T-helper 17 cell (primary cell): ENCODE measurements around the gene EXT2. TPM values are rescaled to one million over a fixed set of nuclear protein-coding genes. Genes with fewer than 3 reads are reported as not detected.
A peak's percentile ranks its signal among the peaks of the same experiment; 100 is the strongest.

ENCODE experiments used
- ATAC-seq: fragments of 150-1000 bp; cut with Tn5 transposase; 2 replicates; pipeline ENCODE4 v1.10.0; 2021; ENCODE audit warnings: mild to moderate bottlenecking, moderate library complexity
- DNase-seq, 3 donors: peaks; one replicate each; pipeline versions ENCODE4 v3.0.0 to v3.0.0-alpha.2; 2020 to 2021
- H3K9me3 ChIP-seq: one replicate; pipeline ENCODE4 v1.7.0; 2013; ENCODE audit warnings: low read length, mild to moderate bottlenecking; ENCODE audit not compliant: control insufficient read depth, poor library complexity, severe bottlenecking
- H3K27ac Mint-ChIP-seq: one replicate; pipeline ENCODE4 v1.8.0; 2022; ENCODE audit warnings: mild to moderate bottlenecking, moderate library complexity, mixed read lengths
- H3K27me3 Mint-ChIP-seq: one replicate; pipeline ENCODE4 v1.8.0; 2022; ENCODE audit warnings: mixed read lengths
- H3K36me3 Mint-ChIP-seq: one replicate; pipeline ENCODE4 v1.8.0; 2022; ENCODE audit warnings: low read depth, mixed read lengths
- H3K4me1 Mint-ChIP-seq: one replicate; pipeline ENCODE4 v1.8.0; 2022; ENCODE audit warnings: mild to moderate bottlenecking, mixed read lengths
- H3K4me3 Mint-ChIP-seq: one replicate; pipeline ENCODE4 v1.8.0; 2022; ENCODE audit warnings: mild to moderate bottlenecking, moderate library complexity, mixed read lengths
- total RNA-seq, 4 donors: library from RNA in 2 of 4; stranded (reverse) in 2 of 4; gene quantifications; one replicate each; pipeline ENCODE4 v1.2.3 and lab custom pipeline; 2022 to 2026

The EXT2 gene
- total RNA-seq, 2 donors from 2014 or later, result 23.6 to 28.0 TPM

DNA sequence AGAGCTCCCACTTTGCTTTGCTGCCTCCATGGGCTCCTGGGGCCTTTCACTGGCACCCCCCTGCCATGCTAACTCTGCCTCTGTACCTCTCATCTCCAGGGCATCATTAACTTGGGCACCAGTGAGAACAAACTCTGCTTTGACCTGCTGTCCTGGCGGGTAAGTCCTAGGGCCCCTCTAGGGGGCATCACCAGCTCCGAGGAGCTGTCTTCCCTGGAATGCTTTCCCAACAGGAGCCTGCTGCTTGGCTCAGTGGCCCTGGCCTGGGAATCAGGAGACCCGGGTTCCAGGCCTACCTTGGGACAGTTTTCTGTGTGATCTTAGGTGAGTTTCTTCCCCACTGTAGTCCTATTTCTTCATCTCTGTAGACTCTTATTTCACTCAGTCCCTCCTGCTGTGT is 24.3 kb upstream of the EXT2 start:
- Mint-ChIP-seq H3K27me3 (no peaks in the 10 kb centered on the region), H3K4me3 (no peak overlapping the region), H3K36me3 (peaks cover 8% of the 10 kb centered on the region), H3K4me1 (peaks cover 15% of the 10 kb centered on the region), H3K27ac (no peak overlapping the region)
- ATAC-seq (no peak), DNase-seq (no peak)
- H3K9me3 ChIP-seq, result no peaks in the 10 kb centered on the region

- H3K4me1 Mint-ChIP-seq, result peaks cover 8% of the 10 kb centered on the region
- no peaks in the 10 kb centered on the region for H3K27me3 Mint-ChIP-seq
- H3K27ac Mint-ChIP-seq, result no peak overlapping the region
These were observed 22.5 kb upstream of the EXT2 start for GRCh38 chr11:44072757-44073658.

DNA sequence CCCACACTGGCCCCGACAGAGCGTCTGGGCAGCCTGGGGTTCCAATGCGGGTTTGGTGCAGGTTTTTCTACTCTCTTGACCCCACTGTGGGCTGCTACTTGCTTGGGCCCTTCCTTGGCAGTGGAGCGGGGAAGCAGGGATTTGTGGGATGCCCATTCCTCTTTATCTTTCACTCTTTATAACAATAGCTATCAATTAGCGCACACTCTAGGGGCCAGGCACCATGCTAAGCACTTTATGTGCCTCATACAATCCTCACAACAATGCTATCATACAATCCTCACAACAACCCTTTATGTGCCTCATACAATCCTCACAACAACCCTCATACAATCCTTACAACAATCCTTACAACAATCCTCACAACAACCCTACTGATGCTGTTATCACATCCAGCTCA is 16.7 kb upstream of the EXT2 start:
- no peaks in the 10 kb centered on the region for H3K9me3 ChIP-seq
- Mint-ChIP-seq H3K36me3 (peaks cover 5% of the 10 kb centered on the region), H3K4me1 (no peaks in the 10 kb centered on the region), H3K27me3 (no peaks in the 10 kb centered on the region), H3K27ac (no peak overlapping the region), H3K4me3 (no peak overlapping the region)
- no peak for ATAC-seq
- DNase-seq, result no peak

More at GRCh38 chr11:44072757-44073658, 22.5 kb upstream of the EXT2 start:
- Mint-ChIP-seq H3K36me3 (peaks cover 10% of the 10 kb centered on the region), H3K4me3 (no peak overlapping the region)
- DNase-seq, result no peak
- no peak for ATAC-seq
- no peaks in the 10 kb centered on the region for H3K9me3 ChIP-seq

GRCh38 chr11:44079376-44079775 is 16.1 kb upstream of the EXT2 start:
- Mint-ChIP-seq H3K4me1 (no peaks in the 10 kb centered on the region), H3K27ac (no peak overlapping the region), H3K4me3 (no peak overlapping the region), H3K36me3 (peaks cover 5% of the 10 kb centered on the region), H3K27me3 (no peaks in the 10 kb centered on the region)
- no peaks in the 10 kb centered on the region for H3K9me3 ChIP-seq
- no peak for DNase-seq
- ATAC-seq, result no peak

DNA sequence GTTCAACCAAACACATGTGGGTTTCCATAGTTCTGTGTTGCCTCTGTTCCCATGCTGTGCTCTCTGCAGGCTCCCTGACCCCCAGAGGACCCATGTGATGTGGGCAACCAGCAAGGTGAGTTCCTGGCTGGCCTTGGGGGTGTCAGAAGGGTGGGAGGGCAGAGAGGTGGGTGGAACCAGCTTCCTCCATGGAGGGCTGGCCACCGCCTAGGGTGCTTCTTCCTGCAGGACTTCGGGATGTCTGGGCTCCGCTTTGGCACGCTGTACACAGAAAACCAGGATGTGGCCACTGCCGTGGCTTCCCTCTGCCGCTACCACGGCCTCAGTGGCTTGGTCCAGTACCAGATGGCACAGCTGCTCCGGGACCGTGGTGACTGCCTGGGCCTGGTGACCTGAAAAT is 14.5 kb upstream of the EXT2 start:
- peaks cover 5% of the 10 kb centered on the region for H3K36me3 Mint-ChIP-seq
- H3K27ac Mint-ChIP-seq, result no peak overlapping the region
- DNase-seq (no peak), ATAC-seq (no peak)
- H3K4me3 Mint-ChIP-seq, result no peak overlapping the region
- H3K9me3 ChIP-seq, result no peaks in the 10 kb centered on the region
- no peaks in the 10 kb centered on the region for H3K27me3 Mint-ChIP-seq
- H3K4me1 Mint-ChIP-seq, result no peaks in the 10 kb centered on the region

DNA sequence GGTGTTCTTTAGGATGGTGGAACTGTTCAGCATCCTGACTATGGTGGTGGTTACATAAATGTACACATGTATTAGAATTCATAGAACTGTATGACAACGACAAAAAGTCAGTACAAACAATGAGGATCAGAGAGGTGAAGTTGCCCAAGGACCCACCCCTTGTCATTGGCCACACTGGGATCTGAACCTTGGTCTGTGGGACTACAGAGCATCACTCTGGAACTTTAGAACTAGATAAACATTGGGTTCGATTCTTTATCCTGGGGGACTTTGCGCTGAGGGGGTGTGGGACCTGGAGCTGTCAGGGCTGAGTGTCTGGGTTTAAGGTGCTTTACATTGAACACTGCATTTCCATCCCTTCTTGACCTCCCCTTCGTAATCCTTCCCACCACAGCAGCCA is 12.8 kb upstream of the EXT2 start:
- no peaks in the 10 kb centered on the region for H3K27me3 Mint-ChIP-seq
- H3K36me3 Mint-ChIP-seq, result peaks cover 3% of the 10 kb centered on the region
- H3K4me1 Mint-ChIP-seq, result no peaks in the 10 kb centered on the region
- no peak overlapping the region for H3K27ac Mint-ChIP-seq
- no peaks in the 10 kb centered on the region for H3K9me3 ChIP-seq
- no peak overlapping the region for H3K4me3 Mint-ChIP-seq
- no peak for DNase-seq
- ATAC-seq, result no peak

DNA sequence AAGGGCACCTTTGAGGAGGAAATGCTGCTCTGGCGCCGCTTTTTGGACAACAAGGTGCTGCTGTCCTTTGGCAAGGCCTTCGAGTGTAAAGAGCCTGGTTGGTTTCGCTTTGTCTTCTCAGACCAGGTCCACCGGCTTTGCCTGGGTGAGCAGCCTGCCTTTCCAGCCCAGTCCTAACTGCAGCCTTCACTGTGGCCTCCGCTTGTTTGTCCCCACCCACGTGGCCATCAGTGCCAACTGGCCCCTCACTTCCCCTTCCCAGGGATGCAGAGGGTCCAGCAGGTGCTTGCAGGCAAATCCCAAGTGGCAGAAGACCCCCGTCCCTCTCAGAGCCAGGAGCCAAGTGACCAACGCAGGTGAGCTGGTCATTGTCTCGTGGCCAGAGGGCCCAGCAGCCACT is 12.0 kb upstream of the EXT2 start:
- no peak for ATAC-seq
- Mint-ChIP-seq H3K36me3 (peaks cover 4% of the 10 kb centered on the region), H3K27ac (no peak overlapping the region)

DNA sequence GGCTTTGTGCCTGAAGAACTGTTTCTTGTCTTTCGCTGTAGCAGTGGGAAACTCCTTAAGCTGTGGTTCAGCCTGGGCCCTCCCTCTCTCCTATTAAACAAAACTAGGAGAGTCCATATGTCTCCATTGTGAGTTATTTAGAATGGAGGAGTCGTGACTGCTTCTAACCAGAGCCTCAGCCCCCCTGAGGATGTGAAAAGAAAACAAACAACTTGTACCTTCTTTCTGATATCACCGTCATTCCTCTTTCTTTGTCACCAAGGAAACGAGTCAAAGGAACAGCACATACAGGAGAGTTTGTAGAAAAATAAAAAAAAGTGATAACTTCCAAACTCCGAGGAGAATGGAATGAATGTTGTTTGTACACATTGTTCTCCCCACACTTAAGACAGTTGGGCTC is 11.6 kb upstream of the EXT2 start:
- H3K9me3 ChIP-seq, result no peaks in the 10 kb centered on the region
- Mint-ChIP-seq H3K36me3 (peaks cover 3% of the 10 kb centered on the region), H3K4me3 (no peak overlapping the region), H3K4me1 (peaks cover 1% of the 10 kb centered on the region), H3K27me3 (no peaks in the 10 kb centered on the region), H3K27ac (no peak overlapping the region)
- no peak for DNase-seq
- no peak for ATAC-seq

More for the DNA sequence above, 12.0 kb upstream of the EXT2 start:
- no peaks in the 10 kb centered on the region for H3K9me3 ChIP-seq
- DNase-seq, result no peak
- H3K27me3 Mint-ChIP-seq, result no peaks in the 10 kb centered on the region
- H3K4me3 Mint-ChIP-seq, result no peak overlapping the region
- H3K4me1 Mint-ChIP-seq, result no peaks in the 10 kb centered on the region

GRCh38 chr11:44085330-44085729 is 10.1 kb upstream of the EXT2 start:
- no peaks in the 10 kb centered on the region for H3K9me3 ChIP-seq
- ATAC-seq (no peak), DNase-seq (no peak)
- Mint-ChIP-seq H3K36me3 (peaks cover 2% of the 10 kb centered on the region), H3K4me3 (no peak overlapping the region), H3K27me3 (no peaks in the 10 kb centered on the region), H3K4me1 (peaks cover 5% of the 10 kb centered on the region), H3K27ac (no peak overlapping the region)

GRCh38 chr11:44088377-44088776 is 7.1 kb upstream of the EXT2 start:
- H3K9me3 ChIP-seq, result no peaks in the 10 kb centered on the region
- no peak overlapping the region for H3K4me3 Mint-ChIP-seq
- H3K27me3 Mint-ChIP-seq, result no peaks in the 10 kb centered on the region
- no peak for DNase-seq
- H3K27ac Mint-ChIP-seq, result no peak overlapping the region
- H3K36me3 Mint-ChIP-seq, result peaks cover 4% of the 10 kb centered on the region
- ATAC-seq, result no peak
- H3K4me1 Mint-ChIP-seq, result peaks cover 7% of the 10 kb centered on the region

GRCh38 chr11:44088871-44089270 is 6.6 kb upstream of the EXT2 start:
- no peak overlapping the region for H3K4me3 Mint-ChIP-seq
- H3K36me3 Mint-ChIP-seq, result peaks cover 4% of the 10 kb centered on the region
- ATAC-seq, result no peak
- no peak for DNase-seq
- peaks cover 7% of the 10 kb centered on the region for H3K4me1 Mint-ChIP-seq
- H3K9me3 ChIP-seq, result no peaks in the 10 kb centered on the region
- H3K27ac Mint-ChIP-seq, result no peak overlapping the region
- no peaks in the 10 kb centered on the region for H3K27me3 Mint-ChIP-seq

GRCh38 chr11:44090539-44090938 is 4.9 kb upstream of the EXT2 start:
- Mint-ChIP-seq H3K4me3 (no peak overlapping the region), H3K27ac (no peak overlapping the region), H3K4me1 (peaks cover 18% of the 10 kb centered on the region), H3K27me3 (no peaks in the 10 kb centered on the region), H3K36me3 (peaks cover 4% of the 10 kb centered on the region)
- ATAC-seq (no peak), DNase-seq (no peak)
- H3K9me3 ChIP-seq, result no peaks in the 10 kb centered on the region

DNA sequence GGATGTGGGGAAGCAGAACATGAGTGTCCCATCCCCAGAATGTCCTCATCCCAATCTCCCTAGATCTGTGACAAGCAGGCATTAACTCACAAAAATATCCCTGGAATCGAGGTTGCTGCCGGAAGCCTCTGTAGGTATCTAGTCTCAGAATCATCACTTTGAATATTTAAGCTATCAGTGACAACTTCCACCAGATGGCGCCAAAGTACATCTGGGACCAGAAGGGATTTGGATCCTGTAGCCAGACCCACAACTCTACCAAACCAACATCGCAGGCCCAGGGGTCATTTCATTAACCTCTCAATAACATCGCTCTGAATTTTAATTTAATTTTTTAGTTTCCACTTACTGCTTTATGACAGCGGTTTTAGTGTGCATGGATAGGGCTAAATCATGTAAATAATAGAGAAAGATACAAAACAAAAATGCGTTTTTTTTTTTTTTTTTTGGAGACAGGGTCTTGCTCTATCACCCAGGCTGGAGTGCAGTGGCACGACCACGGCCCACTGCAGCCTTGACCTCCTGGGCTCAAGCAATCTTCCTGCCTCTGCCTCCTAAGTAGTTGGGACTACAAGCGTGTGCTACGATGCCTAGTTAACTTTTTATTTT is 1.1 kb upstream of the EXT2 start:
- no peaks in the 10 kb centered on the region for H3K9me3 ChIP-seq
- H3K4me3 Mint-ChIP-seq, result peak overlapping the region; percentile 36
- peaks cover 3% of the 10 kb centered on the region for H3K36me3 Mint-ChIP-seq
- ATAC-seq, result peak; percentile 51
- H3K27me3 Mint-ChIP-seq, result no peaks in the 10 kb centered on the region
- H3K27ac Mint-ChIP-seq, result peak overlapping the region; percentile 29
- H3K4me1 Mint-ChIP-seq, result peaks cover 29% of the 10 kb centered on the region
- DNase-seq, result peak; percentile 58 to 69 (median 61)
